Ammon's horn (tissue), 1 donor: Measurements from ENCODE around the gene USP7.

Experiments used
- DNase-seq: peaks from one replicate; pipeline ENCODE4 v3.0.0-alpha.2; 2016; ENCODE audit warnings: low spot score

USP7 gene

DNA sequence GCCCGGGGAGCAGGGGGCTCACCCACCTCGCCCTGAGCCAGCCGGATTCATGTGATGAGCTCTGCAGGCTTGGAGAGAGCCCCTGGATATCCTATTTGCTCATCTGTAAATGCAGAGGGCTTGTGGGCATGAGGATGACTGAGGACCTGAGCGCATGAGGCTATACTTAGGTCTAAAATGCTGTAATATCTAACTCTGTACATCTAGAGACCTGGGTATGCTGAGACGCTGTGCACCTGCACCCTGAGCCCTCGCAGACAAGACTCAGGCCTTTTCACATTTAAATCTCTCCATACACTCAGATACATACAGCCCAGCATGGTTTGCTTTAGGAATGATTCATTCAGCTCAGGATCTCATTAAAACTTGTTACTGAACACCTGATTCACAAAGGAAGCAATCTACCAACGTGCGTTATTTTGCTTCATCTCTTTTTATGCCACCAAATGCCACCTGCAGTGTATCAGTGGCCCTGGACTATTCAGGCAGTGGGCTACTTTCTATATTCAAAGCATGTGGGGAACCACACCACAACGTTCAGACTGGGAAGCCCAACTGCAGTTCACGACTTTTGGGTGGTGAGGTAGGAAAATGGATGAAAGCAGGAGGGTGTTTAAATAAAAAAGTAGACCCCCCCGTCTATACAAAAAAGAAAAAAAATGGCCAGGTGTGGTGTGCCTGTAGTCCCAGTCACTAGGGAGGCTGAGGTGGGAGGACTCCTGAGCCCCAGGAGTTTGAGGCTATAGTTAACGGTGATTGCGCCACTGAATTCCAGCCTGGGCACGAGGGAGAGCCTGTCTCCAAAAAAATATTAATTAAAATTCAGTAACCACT is 12.0 kb downstream of the USP7 start:
- no peak for DNase-seq

DNA sequence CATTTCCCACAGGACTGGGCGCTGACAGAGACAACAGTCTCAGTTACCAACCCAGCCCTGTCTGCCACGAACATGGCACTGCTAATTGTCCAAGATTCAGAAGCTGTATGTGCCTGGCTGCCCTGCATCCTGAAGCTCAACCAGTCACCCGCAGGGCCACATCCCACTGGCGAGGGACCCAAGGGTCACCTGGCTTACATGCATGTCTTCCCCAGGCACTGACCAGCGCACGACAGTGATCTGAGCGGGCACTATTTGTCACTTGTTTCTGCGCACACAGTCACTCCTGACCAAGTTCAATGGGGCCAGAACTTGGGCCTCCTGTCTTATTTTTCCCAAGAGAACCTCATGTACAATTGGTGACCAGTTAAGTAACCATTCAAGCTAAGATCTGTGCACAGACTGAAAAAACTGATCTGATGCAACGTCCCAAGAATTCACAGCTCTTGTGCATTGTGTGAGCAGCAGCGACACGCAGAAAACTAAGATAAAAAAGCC is 13.1 kb downstream of the USP7 start:
- DNase-seq, result no peak

DNA sequence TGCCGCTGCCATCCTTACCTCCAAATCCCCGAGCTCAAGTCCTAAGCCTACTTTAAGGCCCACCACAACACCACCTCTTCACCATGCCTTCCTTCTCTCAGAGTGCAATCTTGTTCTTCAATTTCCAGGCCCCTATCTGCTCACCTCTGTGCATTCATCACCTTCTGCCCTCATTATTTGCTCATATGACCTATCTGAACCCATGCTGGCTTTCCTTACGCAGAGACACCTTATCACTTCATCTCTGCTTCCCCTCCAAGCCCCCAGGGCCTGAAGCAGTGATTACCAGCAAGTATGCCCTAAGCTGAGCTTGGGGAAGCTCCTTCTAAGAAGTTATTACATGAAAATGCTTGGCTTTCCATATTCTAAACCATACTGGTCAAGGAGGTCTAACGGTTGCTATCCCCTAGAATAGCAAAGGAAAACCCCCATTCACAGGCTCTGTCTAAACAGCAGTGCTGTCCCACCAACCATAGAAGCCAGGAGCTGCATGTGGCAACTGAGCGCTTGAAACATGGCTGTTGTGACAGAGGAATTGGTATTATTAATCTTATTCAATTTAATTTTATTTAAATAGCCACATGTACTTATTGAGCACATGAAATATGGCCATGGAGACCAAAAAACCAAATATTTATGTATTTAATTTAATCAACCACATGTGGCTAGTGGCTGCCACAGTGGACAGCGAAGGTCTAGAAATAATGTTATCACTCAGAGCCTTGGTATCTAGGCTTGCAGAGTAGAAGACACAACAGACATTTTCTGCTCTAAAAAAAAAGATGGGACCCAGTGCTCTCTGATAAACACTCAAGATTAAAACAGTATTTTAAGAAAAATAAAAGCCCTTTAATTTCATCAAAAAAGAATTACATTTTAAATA is 13.9 kb downstream of the USP7 start:
- DNase-seq, result no peak

DNA sequence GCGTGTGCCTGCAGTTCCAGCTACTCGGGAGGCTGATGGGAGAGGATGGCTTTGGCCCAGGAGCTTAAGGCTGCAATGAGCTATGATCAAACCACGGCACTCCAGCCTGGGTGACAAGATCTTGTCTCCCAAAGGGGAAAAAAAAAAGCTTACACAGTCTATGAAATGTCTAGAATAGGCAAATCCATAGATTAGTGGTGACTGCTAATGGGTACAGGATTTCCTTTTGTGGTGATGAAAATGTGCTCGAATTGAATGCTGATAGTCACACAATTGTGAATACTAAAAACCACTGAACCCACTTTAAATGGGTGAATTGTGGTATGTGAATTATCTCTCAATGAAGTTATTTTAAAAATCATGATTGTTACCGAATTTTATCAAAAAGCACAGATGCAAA is 14.9 kb downstream of the USP7 start:
- no peak for DNase-seq

DNA sequence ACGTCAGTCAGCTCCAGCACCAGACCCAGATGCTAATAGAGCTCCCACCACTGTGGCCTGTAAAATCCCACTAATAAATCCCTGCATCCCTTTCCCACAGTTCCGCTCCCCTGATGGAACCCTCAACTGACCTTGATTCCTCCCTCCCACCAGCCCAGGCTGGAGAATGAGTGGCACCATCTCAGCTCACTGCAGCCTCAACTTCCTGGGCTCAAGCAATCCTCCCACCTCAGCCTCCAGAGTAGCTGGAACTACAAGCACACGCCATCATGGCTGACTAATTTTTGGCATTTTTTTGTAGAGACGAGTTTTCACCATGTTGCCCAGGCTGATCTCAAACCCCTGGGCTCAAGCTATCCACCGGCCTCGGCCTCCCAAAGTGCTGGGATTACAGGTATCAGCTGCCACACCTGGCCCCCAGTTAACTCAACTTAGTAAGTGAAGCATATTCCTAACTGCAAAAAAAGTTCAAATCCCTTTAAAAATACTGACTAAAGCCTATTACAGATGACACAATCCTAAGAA is 15.6 kb downstream of the USP7 start:
- no peak for DNase-seq

- no peak for DNase-seq
These were observed 17.2 kb downstream of the USP7 start for GRCh38 chr16:8946544-8946943.

DNA sequence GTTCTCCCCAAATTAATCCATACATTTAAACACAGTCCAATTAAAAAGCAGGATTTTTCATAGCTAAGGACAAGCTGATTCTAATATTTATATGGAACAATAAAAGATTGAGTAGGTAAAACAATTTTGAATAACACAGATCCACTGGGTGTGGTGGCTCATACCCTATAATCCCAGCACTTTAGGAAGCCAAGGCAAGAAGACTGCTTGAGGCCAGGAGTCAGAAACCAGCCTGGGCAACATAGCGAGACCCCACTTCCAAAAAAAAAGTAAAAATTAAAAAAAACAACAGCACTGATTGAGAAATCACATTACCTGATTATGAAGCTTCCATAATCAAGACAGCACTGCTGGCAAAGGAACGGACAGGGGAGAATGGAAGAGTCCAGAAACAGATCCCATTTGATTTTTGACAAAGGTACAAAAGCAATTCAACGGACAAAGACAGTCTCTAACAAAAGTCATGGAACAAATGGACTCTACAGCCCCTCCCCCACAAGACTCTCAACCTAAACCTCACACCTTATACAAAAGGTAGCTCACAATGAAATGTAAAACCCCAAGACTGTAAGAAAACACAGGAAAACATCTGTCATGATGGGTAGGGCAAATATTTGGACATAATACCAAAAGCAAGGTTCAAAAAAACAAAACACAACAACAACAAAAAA is 17.9 kb downstream of the USP7 start:
- DNase-seq, result no peak

GRCh38 chr16:8943966-8944759 is 19.5 kb downstream of the USP7 start:
- DNase-seq, result no peak

DNA sequence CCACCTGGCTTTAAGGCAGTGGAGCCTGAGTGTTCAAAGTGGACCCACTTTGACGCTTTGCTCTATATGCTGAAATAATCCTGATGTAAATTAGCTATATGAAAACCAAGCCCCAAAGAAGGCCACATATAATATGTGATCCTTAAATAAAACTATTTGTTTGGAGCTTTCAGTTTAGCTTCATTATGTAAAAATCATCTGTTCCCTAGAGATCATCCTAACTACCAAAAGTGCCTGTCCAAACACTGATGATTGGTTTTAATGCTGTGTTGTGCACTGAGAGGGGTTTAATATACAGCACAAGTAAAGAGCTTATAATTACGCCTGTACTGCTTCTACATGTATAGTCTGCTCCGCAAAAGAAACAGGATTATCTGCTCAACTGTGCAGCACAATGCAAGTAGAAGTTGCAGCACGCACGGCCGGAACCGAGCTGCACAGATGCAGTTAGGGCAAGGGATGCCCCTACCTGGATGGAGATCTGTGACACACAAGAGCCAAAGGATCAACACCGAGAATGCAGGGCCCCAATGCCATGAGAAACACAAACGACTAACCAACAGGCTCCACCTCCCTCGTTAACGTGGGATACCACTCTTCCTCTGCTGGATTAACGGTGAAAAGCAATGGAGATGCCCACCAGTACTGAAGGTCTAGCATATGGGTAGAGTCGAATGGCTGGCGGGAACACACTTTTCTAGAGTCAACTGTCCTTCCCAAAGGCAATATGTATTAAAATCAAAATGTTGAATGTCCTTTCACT is 20.5 kb downstream of the USP7 start:
- DNase-seq, result no peak

DNA sequence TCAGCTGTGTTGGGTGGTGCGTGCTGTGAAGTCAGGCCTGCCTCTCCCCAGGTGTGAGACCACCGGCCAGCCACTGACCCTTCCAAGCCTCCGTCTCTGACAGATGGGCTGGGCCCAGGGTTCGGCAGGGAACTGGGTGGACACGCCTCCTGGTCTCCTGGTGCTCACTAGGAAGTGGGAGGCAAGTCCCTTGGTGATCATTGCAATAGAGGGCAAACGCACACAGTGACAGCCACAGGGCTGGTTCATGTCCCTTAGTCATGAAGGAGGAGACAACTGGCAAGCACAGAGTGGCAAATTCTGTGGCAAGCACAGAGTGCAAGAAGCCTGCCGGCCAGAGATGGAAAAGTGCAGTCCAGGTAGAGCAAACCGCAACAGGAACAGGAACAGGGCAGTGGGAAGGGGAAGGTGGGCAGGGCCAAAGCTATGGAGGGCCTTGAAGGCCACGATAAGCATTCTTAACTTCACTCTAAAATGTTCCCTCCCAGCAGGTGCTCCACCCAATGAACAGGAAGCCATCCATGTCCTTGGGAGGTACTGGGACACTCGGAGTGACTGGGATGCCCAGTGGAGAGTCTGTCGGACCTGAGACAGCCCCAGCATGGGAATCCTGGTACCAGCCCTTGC is 21.9 kb downstream of the USP7 start:
- no peak for DNase-seq

- no peak for DNase-seq
These were observed 25.9 kb downstream of the USP7 start for GRCh38 chr16:8937803-8938202.

GRCh38 chr16:8936421-8936820 is 27.3 kb downstream of the USP7 start:
- DNase-seq, result no peak

DNA sequence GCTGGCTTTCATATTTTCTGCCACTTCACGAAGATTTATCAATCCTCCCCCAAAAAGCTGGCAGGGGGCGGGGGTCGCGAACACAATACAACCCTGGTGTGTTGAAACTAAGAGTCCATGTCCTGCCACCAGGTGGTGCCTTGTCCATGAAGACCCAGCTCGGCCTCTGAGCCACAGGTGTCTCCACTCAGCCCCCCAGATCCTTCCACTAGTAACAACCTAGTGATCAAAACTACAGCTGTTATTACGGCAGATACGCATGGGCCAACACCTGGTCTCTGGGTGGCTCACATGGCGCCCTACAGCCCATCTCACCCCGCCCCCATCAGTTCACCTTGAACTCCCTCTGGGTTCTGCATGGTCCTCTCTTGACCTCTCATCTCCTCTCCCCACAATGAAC is 27.7 kb downstream of the USP7 start:
- DNase-seq, result no peak

GRCh38 chr16:8934601-8935000 is 29.1 kb downstream of the USP7 start:
- DNase-seq, result no peak

- DNase-seq, result peak; percentile 42
These were observed 31.8 kb downstream of the USP7 start for GRCh38 chr16:8931859-8932258.

DNA sequence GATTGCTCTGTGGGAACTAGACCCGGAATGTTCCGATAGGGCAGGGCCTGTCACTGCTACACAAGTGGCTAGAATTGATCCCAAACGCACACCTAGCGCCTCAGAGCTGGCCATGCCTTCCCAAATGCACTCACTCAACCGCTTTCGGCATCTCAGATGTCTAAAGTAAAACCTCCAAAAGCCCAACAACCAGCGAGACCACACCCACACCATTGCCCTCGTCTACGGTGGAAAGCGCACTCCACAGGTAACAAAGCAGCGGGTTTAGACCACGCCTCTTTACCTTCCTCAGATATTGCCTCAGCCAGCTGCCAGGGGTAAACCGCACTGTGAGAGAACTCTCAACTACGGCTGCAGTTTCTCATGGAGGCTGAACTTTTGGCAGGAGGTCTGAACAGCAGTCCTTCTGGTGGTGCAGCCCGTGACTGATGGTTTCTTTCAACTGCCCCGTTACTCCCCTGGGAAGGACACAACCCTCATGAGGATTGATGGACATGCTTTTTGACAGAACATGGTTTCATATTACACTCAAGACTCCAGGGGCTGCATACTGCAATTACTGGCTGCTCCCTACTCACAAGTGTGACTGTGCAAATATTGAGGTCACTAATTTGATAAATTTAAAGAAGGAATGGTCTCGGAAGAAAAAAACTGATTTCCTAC is 34.5 kb downstream of the USP7 start:
- no peak for DNase-seq

GRCh38 chr16:8928467-8928957 is 35.2 kb downstream of the USP7 start:
- DNase-seq, result no peak

DNA sequence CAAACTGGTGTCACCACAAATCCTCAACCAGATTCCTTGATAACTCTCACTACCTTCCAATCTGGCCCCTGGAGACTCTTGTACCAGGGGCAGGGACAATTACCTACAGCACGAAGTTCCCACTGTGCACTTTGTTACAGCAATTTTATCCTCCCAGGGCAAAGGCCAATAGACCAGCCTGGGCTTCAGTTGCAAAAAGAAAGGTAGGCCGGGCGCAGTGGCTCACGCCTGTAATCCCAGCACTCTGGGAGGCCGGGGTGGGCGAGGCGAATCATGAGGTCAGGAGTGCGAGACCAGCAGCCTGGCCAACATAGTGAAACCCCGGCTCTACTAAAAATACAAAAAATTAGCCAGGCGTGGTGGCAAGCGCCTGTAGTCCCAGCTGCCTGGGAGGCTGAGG is 36.9 kb downstream of the USP7 start:
- no peak for DNase-seq

DNA sequence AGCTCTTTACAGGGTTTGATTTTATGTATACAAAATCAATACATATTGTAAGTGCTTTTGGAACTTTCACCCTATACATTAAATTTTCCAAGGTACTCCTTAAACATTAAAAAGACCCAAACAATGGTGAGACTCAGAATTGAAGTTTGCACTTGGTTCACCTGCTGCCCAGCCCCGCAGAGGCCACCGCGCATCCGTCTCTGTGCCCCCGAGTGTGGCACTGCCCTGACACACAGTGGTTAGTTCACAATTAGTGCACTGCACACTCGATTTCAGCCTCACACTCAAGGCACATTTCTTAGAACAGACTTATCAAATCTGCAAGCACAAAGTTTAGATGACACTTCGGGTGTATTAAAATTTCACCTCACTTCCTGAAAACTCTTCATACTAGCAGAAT is 38.3 kb downstream of the USP7 start:
- DNase-seq, result no peak
